ENCODE results near the gene SERTAD3. TPM values are rescaled to one million over a fixed set of nuclear protein-coding genes. Genes with fewer than 3 reads are reported as not detected.
A peak's percentile ranks its signal among the peaks of the same experiment; 100 is the strongest.
"Not testable (repeated sequence)": the region's sequence is repeated elsewhere in the genome, so short reads cannot be mapped to it uniquely, and the experiment has no call there.

The SERTAD3 gene
- total and polyA plus RNA-seq, 11 donors = 17.6 to 38.7 (median 26.0) TPM

DNA sequence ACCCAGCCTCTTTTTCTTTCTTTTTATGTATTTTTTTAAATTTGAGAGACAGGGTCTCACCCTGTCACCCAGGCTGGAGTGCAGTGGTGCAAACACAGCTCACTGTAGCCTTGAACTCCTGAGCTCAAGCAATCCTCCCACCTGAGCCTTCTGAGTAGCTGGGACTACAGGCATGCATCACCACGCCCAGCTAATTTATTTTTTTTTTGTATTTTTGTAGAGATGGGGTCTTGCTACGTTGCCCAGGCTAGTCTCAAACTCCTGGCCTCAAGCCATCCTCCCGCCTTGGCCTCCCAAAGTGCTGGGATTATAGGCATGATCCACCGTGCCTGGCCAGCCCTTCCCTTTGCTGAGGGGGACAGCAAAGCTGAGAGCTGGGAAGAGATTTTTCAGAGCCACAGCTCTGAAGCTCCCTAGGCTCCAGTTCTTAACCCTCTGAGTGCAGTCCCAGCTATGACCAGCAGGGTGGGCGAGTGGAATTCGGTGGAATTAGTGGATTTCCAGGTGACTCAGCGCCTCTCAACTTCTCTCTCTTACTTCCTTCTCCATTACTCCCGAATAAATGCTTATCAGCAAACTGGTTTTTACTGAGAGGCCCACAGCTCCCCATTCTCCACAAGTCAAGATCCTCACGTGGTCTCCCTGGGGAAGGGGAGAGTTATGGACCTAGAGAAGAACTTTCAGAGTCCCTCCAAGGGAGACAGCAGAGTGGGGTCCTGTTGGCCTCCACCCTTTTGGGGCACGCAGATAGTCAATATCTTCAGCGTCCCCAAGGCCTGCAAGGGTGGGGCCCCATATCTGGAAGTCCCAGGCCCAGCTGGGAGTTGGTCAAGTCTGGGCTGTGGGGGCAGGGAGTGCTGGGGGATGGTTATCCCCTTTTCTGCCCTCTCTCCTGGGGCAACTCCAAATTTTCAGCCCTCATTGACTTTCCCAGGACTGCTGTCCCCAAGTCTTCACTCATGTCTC is 20.2 kb upstream of the SERTAD3 start:
- peak overlapping the region in 11 of 12 donors; percentile 50 to 85 (median 79) for H3K4me3 ChIP-seq
- H3K4me1 ChIP-seq = peaks cover 0 to 58% (median 19%) of the 10 kb centered on the region in 12 donors
- peak; percentile 77 to 85 (median 82) for DNase-seq
- no peaks in the 10 kb centered on the region for H3K9me3 ChIP-seq
- peaks cover 0 to 12% (median 0%) of the 10 kb centered on the region in 9 donors for H3K27me3 ChIP-seq
- H3K27ac ChIP-seq = peak overlapping the region; percentile 28 to 96 (median 86)
- 28 to 33% (median 31%) methylated on average over 11 of the region's 11 CpGs for WGBS, 4 donors
- intact Hi-C loops (cut with DNase I) = loop anchor here in 6 of 10 donors (1.0 to 10.0 kb wide), 7 partner anchors 20 to 140 kb away; partner anchors contain the start of genes LTBP4 (in 3 of the 6), SERTAD1 (in 2 of the 6) and SERTAD3 (in 2 of the 6)
- no peak for TF ChIP-seq POLR2A (IDR thresholded peaks at IDR 0.05)
- TF ChIP-seq, protein P1, sequence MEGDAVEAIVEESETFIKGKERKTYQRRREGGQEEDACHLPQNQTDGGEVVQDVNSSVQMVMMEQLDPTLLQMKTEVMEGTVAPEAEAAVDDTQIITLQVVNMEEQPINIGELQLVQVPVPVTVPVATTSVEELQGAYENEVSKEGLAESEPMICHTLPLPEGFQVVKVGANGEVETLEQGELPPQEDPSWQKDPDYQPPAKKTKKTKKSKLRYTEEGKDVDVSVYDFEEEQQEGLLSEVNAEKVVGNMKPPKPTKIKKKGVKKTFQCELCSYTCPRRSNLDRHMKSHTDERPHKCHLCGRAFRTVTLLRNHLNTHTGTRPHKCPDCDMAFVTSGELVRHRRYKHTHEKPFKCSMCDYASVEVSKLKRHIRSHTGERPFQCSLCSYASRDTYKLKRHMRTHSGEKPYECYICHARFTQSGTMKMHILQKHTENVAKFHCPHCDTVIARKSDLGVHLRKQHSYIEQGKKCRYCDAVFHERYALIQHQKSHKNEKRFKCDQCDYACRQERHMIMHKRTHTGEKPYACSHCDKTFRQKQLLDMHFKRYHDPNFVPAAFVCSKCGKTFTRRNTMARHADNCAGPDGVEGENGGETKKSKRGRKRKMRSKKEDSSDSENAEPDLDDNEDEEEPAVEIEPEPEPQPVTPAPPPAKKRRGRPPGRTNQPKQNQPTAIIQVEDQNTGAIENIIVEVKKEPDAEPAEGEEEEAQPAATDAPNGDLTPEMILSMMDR (IDR thresholded peaks at IDR 0.05) = peak; percentile 70 to 89 (median 84)
- peak in 2 of 4 donors; percentile 8 to 21 for ATAC-seq
- H3K36me3 ChIP-seq = peaks cover 0 to 6% (median 0%) of the 10 kb centered on the region in 9 donors

DNA sequence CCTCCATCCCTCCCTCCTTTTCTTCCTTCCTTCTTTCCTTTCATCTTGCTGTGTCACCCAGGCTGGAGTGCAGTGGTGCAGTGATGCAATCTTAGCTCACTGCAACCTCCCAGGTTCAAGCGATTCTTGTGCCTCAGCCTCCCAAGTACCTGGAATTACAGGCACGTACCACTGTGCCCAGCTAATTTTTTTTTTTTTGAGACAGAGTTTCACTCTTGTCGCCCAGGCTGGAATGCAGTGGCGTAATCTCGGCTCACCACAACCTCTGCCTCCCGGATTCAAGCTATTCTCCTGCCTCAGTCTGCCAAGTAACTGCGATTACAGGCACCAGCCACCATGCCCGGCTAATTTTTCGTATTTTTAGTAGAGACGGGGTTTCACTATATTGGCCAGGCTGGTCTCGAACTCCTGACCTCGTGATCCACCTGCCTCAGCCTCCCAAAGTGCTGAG is 19.5 kb upstream of the SERTAD3 start:
- intact Hi-C loops (cut with DNase I) = loop anchor here in 5 of 10 donors (2.0 to 10.0 kb wide), 4 partner anchors 39 to 141 kb away; partner anchors contain the start of genes SERTAD1 (in 2 of the 5) and LTBP4 (in 1 of the 5)
- not testable (repeated sequence) for DNase-seq, ATAC-seq, H3K9me3 ChIP-seq, H3K36me3 ChIP-seq
- peak overlapping the region in 3 of 12 donors; percentile 20 to 81 (median 79) for H3K4me3 ChIP-seq
- H3K27ac ChIP-seq = peak overlapping the region in 7 of 12 donors; percentile 83 to 96 (median 89)
- 69 to 80% (median 74%) methylated on average over 12 of the region's 12 CpGs for WGBS, 4 donors
- peaks cover 0 to 54% (median 19%) of the 10 kb centered on the region in 12 donors for H3K4me1 ChIP-seq
- peaks cover 0 to 12% (median 0%) of the 10 kb centered on the region in 9 donors for H3K27me3 ChIP-seq

DNA sequence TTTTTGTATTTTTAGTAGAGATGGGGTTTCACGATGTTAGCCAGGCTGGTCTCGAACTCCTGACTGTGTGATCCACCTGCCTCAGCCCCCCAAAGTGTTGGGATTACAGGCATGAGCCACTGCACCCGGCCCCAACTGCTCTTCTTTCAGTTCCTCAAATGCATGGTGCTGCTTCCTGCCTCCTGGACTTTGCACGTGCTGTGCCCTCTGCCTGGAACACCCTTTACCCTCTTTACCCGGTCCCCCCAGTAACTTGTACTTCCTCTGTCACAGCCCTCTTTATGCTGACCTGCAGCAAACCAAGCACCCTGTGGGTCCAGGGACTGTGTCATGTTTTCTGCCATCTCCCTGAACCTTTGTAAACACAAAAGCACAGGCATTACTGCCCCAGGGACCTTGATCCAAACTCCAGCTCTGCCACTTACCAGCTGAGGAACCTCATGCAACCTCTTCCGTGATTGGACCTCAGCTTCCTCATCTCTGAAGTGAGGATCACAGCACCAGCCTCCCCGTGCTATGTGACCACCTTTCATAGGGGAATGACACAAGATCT is 17.6 kb upstream of the SERTAD3 start:
- Histone ChIP-seq H3K36me3 (peaks cover 0 to 19% (median 11%) of the 10 kb centered on the region in 9 donors), H3K9me3 (no peaks in the 10 kb centered on the region), H3K27me3 (peaks cover 0 to 4% (median 0%) of the 10 kb centered on the region in 9 donors), H3K4me3 (no peak overlapping the region), H3K27ac (peak overlapping the region in 1 of 12 donors; percentile 71), H3K4me1 (peaks cover 0 to 48% (median 17%) of the 10 kb centered on the region in 12 donors)
- WGBS, 4 donors = 74 to 83% (median 80%) methylated on average over 7 of the region's 7 CpGs
- no peak for TF ChIP-seq POLR2A (IDR thresholded peaks at IDR 0.05)
- TF ChIP-seq, protein P1 (IDR thresholded peaks at IDR 0.05) = no peak
- no peak for ATAC-seq
- peak in 1 of 5 donors; percentile 66 for DNase-seq
- intact Hi-C loops (cut with DNase I) = loop anchor here in 4 of 10 donors (10.0 kb wide), 3 partner anchors 63 to 143 kb away; partner anchors contain the start of gene LTBP4 (in 1 of the 4)

DNA sequence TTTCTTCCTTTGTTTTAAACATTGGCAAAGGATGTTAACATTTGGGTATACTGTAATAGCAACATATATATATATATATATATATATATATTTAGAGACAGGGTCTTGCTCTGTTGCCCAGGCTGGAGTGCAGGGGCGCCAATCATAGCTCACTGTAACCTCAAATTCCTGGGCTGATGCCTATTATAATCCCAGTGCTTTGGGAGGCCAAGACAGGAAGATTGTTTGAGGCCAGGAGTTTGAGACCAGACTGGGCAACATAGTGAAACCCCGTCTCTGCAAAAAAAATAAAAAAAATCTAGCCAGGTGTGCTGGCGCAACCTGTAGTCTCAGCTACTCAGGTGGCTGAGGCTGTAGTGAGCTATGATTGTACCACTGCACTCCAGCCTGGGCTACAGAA is 16.1 kb upstream of the SERTAD3 start:
- TF ChIP-seq POLR2A (IDR thresholded peaks at IDR 0.05) = no peak
- TF ChIP-seq, protein P1 (IDR thresholded peaks at IDR 0.05) = no peak
- Histone ChIP-seq H3K27me3 (no peaks in the 10 kb centered on the region), H3K27ac (no peak overlapping the region), H3K4me3 (no peak overlapping the region), H3K4me1 (peaks cover 0 to 39% (median 9%) of the 10 kb centered on the region in 12 donors), H3K9me3 (no peaks in the 10 kb centered on the region), H3K36me3 (peaks cover 0 to 33% (median 22%) of the 10 kb centered on the region in 9 donors)
- 89 to 96% (median 91%) methylated on average over 3 of the region's 3 CpGs for WGBS, 4 donors
- ATAC-seq = no peak
- DNase-seq = no peak
- intact Hi-C loops (cut with DNase I) = loop anchor here in 4 of 10 donors (10.0 kb wide), 3 partner anchors 65 to 145 kb away; partner anchors contain the start of gene LTBP4 (in 1 of the 4)
